OCI-LY3 (cell line): ENCODE data around the gene HIBADH.

Experiments used
- EZH2phosphoT487 ChIP-seq: fragments of 200-600 bp; shearing (Covaris generic); IDR thresholded peaks from 2 replicates; pipeline ENCODE4 v1.6.1; 2018; ENCODE audit warnings: antibody characterized with exemption, mixed run types, low read depth
- TF ChIP-seq, protein P1 (sequence below): fragments of 200-600, 300-600 bp; sonication (generic); IDR thresholded peaks from 2 replicates; pipeline ENCODE4 v1.5.1; 2014; ENCODE audit warnings: antibody characterized with exemption, low read length, low read depth

- TF ChIP-seq, protein P1, sequence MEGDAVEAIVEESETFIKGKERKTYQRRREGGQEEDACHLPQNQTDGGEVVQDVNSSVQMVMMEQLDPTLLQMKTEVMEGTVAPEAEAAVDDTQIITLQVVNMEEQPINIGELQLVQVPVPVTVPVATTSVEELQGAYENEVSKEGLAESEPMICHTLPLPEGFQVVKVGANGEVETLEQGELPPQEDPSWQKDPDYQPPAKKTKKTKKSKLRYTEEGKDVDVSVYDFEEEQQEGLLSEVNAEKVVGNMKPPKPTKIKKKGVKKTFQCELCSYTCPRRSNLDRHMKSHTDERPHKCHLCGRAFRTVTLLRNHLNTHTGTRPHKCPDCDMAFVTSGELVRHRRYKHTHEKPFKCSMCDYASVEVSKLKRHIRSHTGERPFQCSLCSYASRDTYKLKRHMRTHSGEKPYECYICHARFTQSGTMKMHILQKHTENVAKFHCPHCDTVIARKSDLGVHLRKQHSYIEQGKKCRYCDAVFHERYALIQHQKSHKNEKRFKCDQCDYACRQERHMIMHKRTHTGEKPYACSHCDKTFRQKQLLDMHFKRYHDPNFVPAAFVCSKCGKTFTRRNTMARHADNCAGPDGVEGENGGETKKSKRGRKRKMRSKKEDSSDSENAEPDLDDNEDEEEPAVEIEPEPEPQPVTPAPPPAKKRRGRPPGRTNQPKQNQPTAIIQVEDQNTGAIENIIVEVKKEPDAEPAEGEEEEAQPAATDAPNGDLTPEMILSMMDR: no peak
- no peak for TF ChIP-seq EZH2phosphoT487
Measured at GRCh38 chr7:27697861-27698430, 35.3 kb upstream of the HIBADH start.
